Trophoblast cell (in vitro differentiated cells and primary cell): ENCODE measurements around the gene MAP3K4.

ENCODE experiments used
- DNase-seq, 2 donors: peaks; one replicate each; pipeline ENCODE4 v3.0.0-alpha.2; 2016
- H2AFZ ChIP-seq: 2 replicates; pipeline ENCODE4 v1.6.1; 2013; ENCODE audit warnings: low read length, moderate library complexity, mild to moderate bottlenecking; ENCODE audit not compliant: insufficient read depth, poor library complexity
- H2AK5ac ChIP-seq: 2 replicates; pipeline ENCODE4 v1.6.1; 2013; ENCODE audit warnings: mild to moderate bottlenecking, low read length
- H2BK120ac ChIP-seq: 2 replicates; pipeline ENCODE4 v1.6.1; 2013; ENCODE audit warnings: low read length, mild to moderate bottlenecking, moderate library complexity; ENCODE audit not compliant: insufficient read depth, poor library complexity
- H2BK12ac ChIP-seq: 2 replicates; pipeline ENCODE4 v1.6.1; 2013; ENCODE audit warnings: mild to moderate bottlenecking, low read length, moderate library complexity
- H2BK5ac ChIP-seq: 2 replicates; pipeline ENCODE4 v1.6.1; 2013; ENCODE audit warnings: low read length, low read depth, moderate library complexity, mild to moderate bottlenecking; ENCODE audit not compliant: poor library complexity
- H3K14ac ChIP-seq: 2 replicates; pipeline ENCODE4 v1.6.1; 2013; ENCODE audit warnings: mild to moderate bottlenecking, low read length
- H3K18ac ChIP-seq: 2 replicates; pipeline ENCODE4 v1.6.1; 2013; ENCODE audit warnings: mild to moderate bottlenecking, low read length
- H3K23ac ChIP-seq: 2 replicates; pipeline ENCODE4 v1.6.1; 2013; ENCODE audit warnings: low read length
- H3K27ac ChIP-seq: 2 replicates; pipeline ENCODE4 v1.5.1; 2013; ENCODE audit warnings: low read depth, mild to moderate bottlenecking, inconsistent platforms, low read length, moderate library complexity
- H3K27me3 ChIP-seq: 2 replicates; pipeline ENCODE4 v1.6.1; 2013; ENCODE audit warnings: inconsistent platforms, mild to moderate bottlenecking, low read length, moderate library complexity; ENCODE audit not compliant: insufficient read depth
- H3K36me3 ChIP-seq, 2 experiments: 1 replicate in 1 of 2; 2 replicates in 1 of 2; pipeline ENCODE4 v1.6.1; 2013; ENCODE audit warnings: low read length in 2 of 2, mild to moderate bottlenecking in 2 of 2, moderate library complexity in 1 of 2; ENCODE audit not compliant: insufficient read depth in 2 of 2, control insufficient read depth in 1 of 2
- H3K4ac ChIP-seq: 2 replicates; pipeline ENCODE4 v1.6.1; 2013; ENCODE audit warnings: low read depth, mild to moderate bottlenecking, low read length, moderate library complexity
- H3K4me1 ChIP-seq, 2 experiments: 1 replicate in 1 of 2; 2 replicates in 1 of 2; pipeline ENCODE4 v1.6.1; 2013; ENCODE audit warnings: low read length in 2 of 2, mild to moderate bottlenecking in 2 of 2, moderate library complexity in 1 of 2; ENCODE audit not compliant: insufficient read depth in 2 of 2, control insufficient read depth in 1 of 2
- H3K4me2 ChIP-seq: 2 replicates; pipeline ENCODE4 v1.6.1; 2013; ENCODE audit warnings: inconsistent platforms, mild to moderate bottlenecking, low read length, moderate library complexity
- H3K4me3 ChIP-seq: 2 replicates; pipeline ENCODE4 v1.5.1; 2013; ENCODE audit warnings: mild to moderate bottlenecking, low read depth, low read length, inconsistent platforms
- H3K79me1 ChIP-seq: one replicate; pipeline ENCODE4 v1.6.1; 2013; ENCODE audit warnings: low read length
- H3K79me2 ChIP-seq: 2 replicates; pipeline ENCODE4 v1.6.1; 2013; ENCODE audit warnings: low read length, mild to moderate bottlenecking; ENCODE audit not compliant: control insufficient read depth, insufficient read depth, poor library complexity
- H3K9ac ChIP-seq: 2 replicates; pipeline ENCODE4 v1.6.1; 2013; ENCODE audit warnings: mild to moderate bottlenecking, low read length
- H3K9me3 ChIP-seq: 2 replicates; pipeline ENCODE4 v1.6.1; 2013; ENCODE audit warnings: low read depth, mild to moderate bottlenecking, control low read depth, inconsistent platforms, low read length; ENCODE audit not compliant: insufficient read depth
- H4K12ac ChIP-seq: 2 replicates; pipeline ENCODE4 v1.6.1; 2013; ENCODE audit warnings: low read depth, mild to moderate bottlenecking, low read length, moderate library complexity
- H4K8ac ChIP-seq: 2 replicates; pipeline ENCODE4 v1.6.1; 2013; ENCODE audit warnings: low read depth, mild to moderate bottlenecking, low read length, moderate library complexity
- H4K91ac ChIP-seq: one replicate; pipeline ENCODE4 v1.6.1; 2013; ENCODE audit warnings: low read depth, mild to moderate bottlenecking, low read length, moderate library complexity
- WGBS: extraction: QIAGEN DNeasy Blood & Tissue Kit; methylation state at CpG from one replicate; pipeline ENCODE4 v1.1.7; 2013; ENCODE audit warnings: missing lambda C conversion rate; ENCODE audit not compliant: insufficient read length, insufficient coverage; ENCODE audit errors: extremely low coverage; 5-methylcytosine and 5-hydroxymethylcytosine counted together

The MAP3K4 gene

DNA sequence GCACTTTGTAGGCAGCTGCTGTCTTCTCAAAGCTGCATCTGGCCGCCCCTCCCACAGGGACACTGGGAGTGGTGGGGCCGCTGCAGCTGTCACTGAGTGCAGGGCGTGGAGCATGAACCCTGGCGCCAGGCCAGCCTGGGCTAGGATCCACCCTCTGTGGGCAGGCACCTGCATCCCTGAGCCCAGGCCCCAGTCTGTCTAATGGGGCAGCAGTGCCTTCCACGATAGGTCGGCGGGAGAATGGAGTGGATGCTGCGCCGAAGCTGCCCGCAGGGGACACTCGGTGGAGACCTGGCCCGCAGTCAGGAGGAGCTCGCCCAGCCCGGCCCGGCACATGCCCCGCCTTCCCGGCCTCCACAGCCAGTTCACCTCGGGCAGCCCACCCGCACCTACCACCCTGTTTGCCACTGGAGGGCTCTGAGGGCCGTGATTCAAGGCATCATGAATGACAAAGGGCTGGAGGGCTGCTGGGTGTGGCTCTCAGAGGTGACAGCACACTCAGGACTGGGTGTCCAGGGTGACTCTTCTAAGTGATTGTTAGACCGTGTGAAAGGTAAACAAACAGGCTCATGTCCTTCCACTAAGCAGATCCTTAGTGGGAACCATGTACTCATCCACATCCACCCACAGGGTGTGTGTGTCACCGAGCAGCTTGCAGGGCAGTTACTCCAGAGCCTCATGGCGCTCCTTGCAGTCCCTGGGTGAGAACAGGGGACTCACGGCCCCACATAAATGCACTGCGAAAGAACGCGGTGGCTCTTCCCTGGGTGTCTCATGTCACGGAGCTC lies 148.4 kb downstream of the MAP3K4 start:
- Histone ChIP-seq H3K27me3 (no peaks in the 10 kb centered on the region), H3K27ac (no peak overlapping the region), H3K36me3 (peaks cover 45 to 55% of the 10 kb centered on the region in 2 experiments), H2BK120ac (no peak overlapping the region), H2BK5ac (no peak overlapping the region), H3K79me1 (no peaks in the 10 kb centered on the region), H4K8ac (no peak overlapping the region), H2BK12ac (no peak overlapping the region), H3K4me1 (no peaks in the 10 kb centered on the region), H3K4me3 (no peak overlapping the region), H3K18ac (no peak overlapping the region), H3K9me3 (no peaks in the 10 kb centered on the region), H3K4ac (no peak overlapping the region), H4K91ac (no peak overlapping the region), H3K79me2 (no peaks in the 10 kb centered on the region), H3K4me2 (no peak overlapping the region), H3K9ac (no peak overlapping the region), H3K14ac (no peak overlapping the region), H2AFZ (no peak overlapping the region), H2AK5ac (no peak overlapping the region), H3K23ac (no peak overlapping the region), H4K12ac (no peak overlapping the region)
- no peak for DNase-seq
- WGBS, result no CpG with 5 or more reads among the region's 28 CpGs

DNA sequence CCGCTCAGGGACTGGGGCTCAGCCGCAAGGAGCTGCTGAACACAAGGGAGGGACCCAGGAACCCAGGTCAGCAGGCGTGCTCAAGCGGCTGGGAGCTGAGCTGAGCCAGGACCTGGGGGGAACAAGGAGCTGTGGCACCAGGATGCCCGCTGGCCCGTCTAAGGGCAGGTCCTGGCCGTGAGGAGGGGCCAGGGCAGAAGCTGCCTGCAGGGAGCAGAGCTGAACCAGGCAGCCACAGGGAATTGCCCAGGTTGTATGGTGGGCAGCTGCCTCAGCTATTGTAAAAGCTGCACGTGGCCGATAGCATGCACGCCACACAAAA lies 148.9 kb downstream of the MAP3K4 start:
- Histone ChIP-seq H3K18ac (no peak overlapping the region), H3K9me3 (no peaks in the 10 kb centered on the region), H3K4me1 (no peaks in the 10 kb centered on the region), H3K79me1 (no peaks in the 10 kb centered on the region), H4K12ac (no peak overlapping the region), H3K36me3 (peaks cover 43 to 49% of the 10 kb centered on the region in 2 experiments), H3K27ac (no peak overlapping the region), H3K9ac (no peak overlapping the region), H2AK5ac (no peak overlapping the region), H3K4me3 (no peak overlapping the region), H3K4ac (no peak overlapping the region), H3K23ac (no peak overlapping the region), H3K14ac (no peak overlapping the region), H2AFZ (no peak overlapping the region), H2BK120ac (no peak overlapping the region), H3K27me3 (no peaks in the 10 kb centered on the region), H2BK12ac (no peak overlapping the region), H2BK5ac (no peak overlapping the region), H3K4me2 (no peak overlapping the region), H4K8ac (no peak overlapping the region), H3K79me2 (no peaks in the 10 kb centered on the region), H4K91ac (no peak overlapping the region)
- DNase-seq, result no peak
- WGBS, result no CpG with 5 or more reads among the region's 10 CpGs

DNA sequence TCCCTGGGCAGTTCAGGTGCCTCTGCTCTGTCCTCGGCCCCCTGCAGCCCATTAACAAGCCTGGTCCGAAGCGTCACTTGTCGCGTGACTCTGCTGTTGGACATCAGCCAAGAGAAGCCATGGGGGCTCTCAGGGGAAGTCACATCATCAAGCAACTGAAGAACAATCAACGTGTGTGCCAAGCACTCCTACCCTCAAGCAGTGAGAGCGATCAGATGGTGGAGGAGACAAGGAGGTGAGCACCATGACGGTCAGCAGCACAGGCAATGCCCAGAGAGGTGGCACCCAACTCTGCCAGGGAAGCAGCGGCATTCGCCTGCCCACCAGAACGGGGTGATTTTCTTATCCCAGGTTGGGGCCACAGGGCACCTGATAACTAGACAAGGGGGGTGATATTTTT lies 149.6 kb downstream of the MAP3K4 start:
- no peak overlapping the region for H2BK120ac ChIP-seq
- no peak overlapping the region for H2BK12ac ChIP-seq
- H3K27ac ChIP-seq, result no peak overlapping the region
- H2AK5ac ChIP-seq, result no peak overlapping the region
- no peaks in the 10 kb centered on the region for H3K4me1 ChIP-seq
- no CpG with 5 or more reads among the region's 11 CpGs for WGBS
- no peak overlapping the region for H3K14ac ChIP-seq
- no peaks in the 10 kb centered on the region for H3K9me3 ChIP-seq
- H4K8ac ChIP-seq, result no peak overlapping the region
- H3K4ac ChIP-seq, result no peak overlapping the region
- no peaks in the 10 kb centered on the region for H3K27me3 ChIP-seq
- no peak overlapping the region for H3K4me2 ChIP-seq
- H3K36me3 ChIP-seq, result peaks cover 37 to 46% of the 10 kb centered on the region in 2 experiments
- no peak overlapping the region for H4K12ac ChIP-seq
- H3K4me3 ChIP-seq, result no peak overlapping the region
- no peaks in the 10 kb centered on the region for H3K79me1 ChIP-seq
- no peaks in the 10 kb centered on the region for H3K79me2 ChIP-seq
- H4K91ac ChIP-seq, result no peak overlapping the region
- H3K9ac ChIP-seq, result no peak overlapping the region
- H3K23ac ChIP-seq, result no peak overlapping the region
- H2AFZ ChIP-seq, result no peak overlapping the region
- no peak overlapping the region for H2BK5ac ChIP-seq
- DNase-seq, result no peak
- no peak overlapping the region for H3K18ac ChIP-seq

DNA sequence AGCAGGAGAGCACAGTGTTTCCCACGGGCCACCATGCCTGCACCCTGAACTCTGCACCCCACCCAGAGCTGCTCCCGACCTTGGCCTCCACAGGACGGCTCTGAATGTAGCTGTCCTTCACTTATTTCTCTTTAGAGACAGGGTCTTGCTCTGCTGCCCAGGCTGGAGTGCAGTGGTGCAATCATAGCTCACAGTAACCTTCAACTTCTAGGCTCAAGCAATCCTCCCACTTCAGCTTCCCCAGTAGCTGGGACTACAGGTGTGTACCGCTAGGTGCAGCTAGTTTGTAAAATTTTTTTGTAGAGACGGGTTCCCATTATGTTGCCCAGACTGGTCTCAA lies 151.4 kb downstream of the MAP3K4 start:
- Histone ChIP-seq H4K8ac (no peak overlapping the region), H2BK5ac (no peak overlapping the region), H3K27me3 (no peaks in the 10 kb centered on the region), H2AK5ac (no peak overlapping the region), H3K4me3 (no peak overlapping the region), H3K36me3 (peaks cover 32 to 44% of the 10 kb centered on the region in 2 experiments), H3K14ac (no peak overlapping the region), H3K23ac (no peak overlapping the region), H2BK12ac (no peak overlapping the region), H3K4me1 (no peaks in the 10 kb centered on the region), H3K18ac (no peak overlapping the region), H3K27ac (no peak overlapping the region), H3K79me1 (no peaks in the 10 kb centered on the region), H3K4ac (no peak overlapping the region), H2AFZ (no peak overlapping the region), H3K79me2 (no peaks in the 10 kb centered on the region), H4K91ac (no peak overlapping the region), H3K9me3 (no peaks in the 10 kb centered on the region), H2BK120ac (no peak overlapping the region), H4K12ac (no peak overlapping the region), H3K9ac (no peak overlapping the region), H3K4me2 (no peak overlapping the region)
- no CpG with 5 or more reads among the region's 5 CpGs for WGBS
- no peak for DNase-seq
